Measurements from ENCODE around the gene NECAB3. TPM values are rescaled to one million over a fixed set of nuclear protein-coding genes. Genes with fewer than 3 reads are reported as not detected.
A peak's percentile ranks its signal among the peaks of the same experiment; 100 is the strongest.

The NECAB3 gene
- total and polyA plus RNA-seq, 2 of the 4 experiments (the other 2 are of a cell fraction): 8.6 to 28.4 TPM

GRCh38 chr20:33709905-33710541, 35.8 kb upstream of the NECAB3 start:
- Histone ChIP-seq H3K9me1 (ENCODE audit: insufficient read depth, low read length) (0 out of 2 replicates have a peak, but pooled peaks cover 8% of the 10 kb centered on the region), H3K4ac (ENCODE audit: low read depth, low read length) (no peak overlapping the region), H2BK20ac (ENCODE audit: low read depth, low read length) (no peak overlapping the region), H3K27ac (ENCODE audit: insufficient read depth, low read length) (no peak overlapping the region), H2AFZ (replicated peaks; ENCODE audit: low read length, poor library complexity) (no peak overlapping the region), H4K8ac (ENCODE audit: low read depth in 2 of 2, low read length in 2 of 2) (no peak overlapping the region), H3K18ac (ENCODE audit: low read depth, low read length) (no peak overlapping the region), H3K14ac (replicated peaks; ENCODE audit: low read depth, low read length) (no peak overlapping the region), H4K20me1 (ENCODE audit: insufficient read depth, low read length) (no peaks in the 10 kb centered on the region), H2BK5ac (ENCODE audit: low read depth, low read length, poor library complexity, severe bottlenecking) (no peak overlapping the region), H3K23ac (ENCODE audit: low read depth, low read length) (no peak overlapping the region), H2AK9ac (replicated peaks; ENCODE audit: low read depth, low read length, poor library complexity) (no peak overlapping the region), H3K4me2 (ENCODE audit: low read depth, low read length) (no peak overlapping the region), H3K9me3 (ENCODE audit: control insufficient read depth, insufficient read depth, low read length) (no peaks in the 10 kb centered on the region), H3K27me3 (ENCODE audit: control insufficient read depth, insufficient read depth, low read length) (no peaks in the 10 kb centered on the region), H3K36me3 (ENCODE audit: control insufficient read depth, insufficient read depth, low read length) (peaks cover 8% of the 10 kb centered on the region; the same call in 1 of the 2 replicates), H4K5ac (ENCODE audit: low read depth, low read length) (no peak overlapping the region), H3K9ac (ENCODE audit: low read depth, low read length) (no peak overlapping the region), H2BK15ac (ENCODE audit: low read depth, low read length) (no peak overlapping the region), H3K4me3 (ENCODE audit: insufficient read depth, low read depth, low read length) (no peak overlapping the region), H3K79me1 (ENCODE audit: low read depth in 1 of 2, low read length in 2 of 2) (0 out of 4 replicates have a peak, but pooled peaks cover 0 to 2% of the 10 kb centered on the region in 2 experiments), H3K56ac (ENCODE audit: extremely low read depth, insufficient read depth, low read length) (no peak overlapping the region), H2BK120ac (ENCODE audit: low read depth, low read length) (no peak overlapping the region), H4K91ac (ENCODE audit: insufficient read depth, low read depth, low read length) (no peak overlapping the region), H3K4me1 (ENCODE audit: control insufficient read depth, insufficient read depth, low read length) (no peaks in the 10 kb centered on the region), H2AK5ac (ENCODE audit: low read depth, low read length) (0 out of 2 replicates have a peak overlapping the region, but pooled peaks have one; percentile 26)
- BruUV-seq (replicated peaks): no TSS peak
- DNase-seq: no peak
- in situ Hi-C loops (cut with MboI; ENCODE audit: low sequenced_read_pairs): no loop called here
- POLR2A ChIA-PET (ENCODE audit: unreplicated experiment): no interaction called here
- dilution Hi-C loops (cut with HindIII; ENCODE audit: low sequenced_read_pairs, unreplicated experiment): no loop called here
- intact Hi-C loops (cut with micrococcal nuclease): no loop called here
- TF ChIP-seq MAZ (IDR thresholded peaks at IDR 0.05; ENCODE audit: borderline replicate concordance, low read depth, low read length) (no peak), MAFK (IDR thresholded peaks at IDR 0.05; ENCODE audit: low read depth, low read length) (no peak), CHD1 (IDR thresholded peaks at IDR 0.05; ENCODE audit: low read depth, low read length) (no peak), RAD21 (IDR thresholded peaks at IDR 0.05; ENCODE audit: low read length) (no peak), CTCF (conservative IDR thresholded peaks at IDR 0.05; ENCODE audit: low read depth, low read length) (no peak), RCOR1 (IDR thresholded peaks at IDR 0.05; ENCODE audit: insufficient replicate concordance, low read length) (no peak), USF2 (IDR thresholded peaks at IDR 0.05; ENCODE audit: low read depth, low read length) (no peak), POLR2A (IDR thresholded peaks at IDR 0.05; ENCODE audit: low read depth, low read length) (no peak), SMC3 (IDR thresholded peaks at IDR 0.05; ENCODE audit: low read depth, low read length) (no peak), BHLHE40 (IDR thresholded peaks at IDR 0.05; ENCODE audit: low read depth, low read length) (no peak), MXI1 (IDR thresholded peaks at IDR 0.05; ENCODE audit: borderline replicate concordance, low read depth, low read length) (no peak), CEBPB (IDR thresholded peaks at IDR 0.05; ENCODE audit: low read depth, low read length) (no peak)
- no peak for ATAC-seq (ENCODE audit: low read depth)
- 81 to 100% methylated on average over 3 to 8 of the region's 16 CpGs for WGBS, 2 experiments (ENCODE audit: extremely low coverage in 2 of 2, insufficient read length in 1 of 2)
- CTCF ChIA-PET: no interaction called here

Data from IMR-90 (cell line).